ENCODE data around the gene COG7.
"Not testable (repeated sequence)": the region's sequence is repeated elsewhere in the genome, so short reads cannot be mapped to it uniquely, and the experiment has no call there.

The COG7 gene

DNA sequence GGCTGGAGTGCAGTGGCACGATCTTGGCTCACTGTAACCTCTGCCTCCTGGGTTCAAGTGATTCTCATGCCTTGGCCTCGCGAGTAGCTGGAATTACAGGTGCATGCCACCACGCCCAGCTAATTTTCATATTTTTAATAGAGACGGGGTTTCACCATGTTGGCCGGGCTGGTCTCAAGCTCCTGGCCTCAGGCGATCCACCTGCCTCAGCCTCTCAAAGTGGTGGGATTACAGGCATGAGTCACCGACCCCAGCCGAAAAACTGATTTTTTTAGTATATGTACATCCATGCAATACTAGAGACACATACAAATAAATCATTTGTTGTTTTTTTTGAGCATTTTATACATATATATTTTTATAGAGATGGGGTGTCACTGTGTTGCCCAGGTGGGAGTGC lies 71.3 kb downstream of the COG7 start:
- DNase-seq = not testable (repeated sequence)

DNA sequence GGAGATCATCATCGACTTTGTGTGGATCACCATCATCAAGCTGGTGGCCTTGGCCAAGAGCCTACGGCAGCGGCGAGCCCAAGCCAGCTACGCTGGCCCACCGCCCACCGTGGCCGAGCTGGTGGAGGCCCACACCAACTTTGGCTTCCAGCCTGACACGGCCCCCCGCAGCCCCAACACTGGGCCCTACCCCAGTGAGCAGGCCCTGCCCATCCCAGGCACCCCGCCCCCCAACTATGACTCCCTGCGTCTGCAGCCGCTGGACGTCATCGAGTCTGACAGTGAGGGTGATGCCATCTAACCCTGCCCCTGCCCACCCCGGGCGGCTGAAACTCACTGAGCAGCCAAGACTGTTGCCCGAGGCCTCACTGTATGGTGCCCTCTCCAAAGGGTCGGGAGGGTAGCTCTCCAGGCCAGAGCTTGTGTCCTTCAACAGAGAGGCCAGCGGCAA lies 72.5 kb downstream of the COG7 start:
- DNase-seq = no peak

DNA sequence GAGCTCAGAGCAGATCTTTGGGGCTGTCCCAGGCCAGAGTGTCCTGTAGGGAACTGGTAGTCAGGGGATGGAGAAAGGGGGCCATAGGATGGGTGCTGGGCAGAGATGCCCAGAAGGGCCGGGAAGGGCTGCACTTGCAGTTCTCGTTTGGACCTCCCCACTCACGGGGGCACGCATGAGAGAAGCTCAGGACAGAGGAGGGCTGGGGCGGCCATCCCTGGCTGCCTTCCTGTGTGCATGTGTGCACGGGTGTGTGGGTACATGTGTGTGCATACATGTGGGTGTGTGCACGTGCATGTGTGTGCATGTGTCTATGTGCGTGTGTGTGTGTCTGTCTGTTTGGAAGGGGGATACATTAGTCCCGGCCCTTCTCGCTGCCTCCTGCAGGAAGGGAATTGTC lies 73.3 kb downstream of the COG7 start:
- no peak for DNase-seq

DNA sequence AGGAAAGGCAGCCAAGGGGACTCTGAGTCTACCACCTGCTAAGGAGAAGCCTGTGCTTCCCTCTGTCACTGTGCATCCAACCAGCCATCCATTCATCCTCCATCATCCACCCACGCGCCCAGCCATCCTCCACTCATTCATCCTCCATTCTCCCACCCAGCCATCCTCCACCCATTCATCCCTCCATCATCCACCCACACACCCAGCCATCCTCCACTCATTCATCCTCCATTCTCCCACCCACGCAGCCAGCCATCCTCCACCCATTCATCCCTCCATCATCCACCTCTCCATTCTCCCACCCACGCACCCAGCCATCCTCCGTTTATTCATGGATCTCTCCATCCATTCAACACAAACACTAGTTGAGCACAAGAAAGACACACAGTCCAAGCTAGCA lies 74.1 kb downstream of the COG7 start:
- no peak for DNase-seq

DNA sequence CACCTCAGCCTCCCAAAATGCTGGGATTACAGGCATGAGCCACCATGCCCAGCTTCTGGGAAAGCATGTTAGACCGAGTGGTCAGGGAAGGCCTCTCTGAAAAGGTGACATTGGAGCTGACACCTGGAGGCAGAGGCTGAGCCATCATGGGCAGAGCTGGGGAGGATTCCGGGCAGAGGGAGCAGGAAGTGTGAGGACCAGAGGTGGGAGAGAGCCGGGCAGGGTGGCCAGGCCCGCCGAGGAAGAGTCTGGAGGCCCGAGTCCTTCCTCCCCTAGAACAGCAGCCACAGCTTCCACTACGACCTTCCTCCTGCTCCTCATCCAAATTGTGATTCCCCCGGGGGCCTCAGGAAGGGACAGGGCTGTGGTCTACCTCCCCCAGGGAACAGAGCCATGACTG lies 74.7 kb downstream of the COG7 start:
- no peak for DNase-seq

DNA sequence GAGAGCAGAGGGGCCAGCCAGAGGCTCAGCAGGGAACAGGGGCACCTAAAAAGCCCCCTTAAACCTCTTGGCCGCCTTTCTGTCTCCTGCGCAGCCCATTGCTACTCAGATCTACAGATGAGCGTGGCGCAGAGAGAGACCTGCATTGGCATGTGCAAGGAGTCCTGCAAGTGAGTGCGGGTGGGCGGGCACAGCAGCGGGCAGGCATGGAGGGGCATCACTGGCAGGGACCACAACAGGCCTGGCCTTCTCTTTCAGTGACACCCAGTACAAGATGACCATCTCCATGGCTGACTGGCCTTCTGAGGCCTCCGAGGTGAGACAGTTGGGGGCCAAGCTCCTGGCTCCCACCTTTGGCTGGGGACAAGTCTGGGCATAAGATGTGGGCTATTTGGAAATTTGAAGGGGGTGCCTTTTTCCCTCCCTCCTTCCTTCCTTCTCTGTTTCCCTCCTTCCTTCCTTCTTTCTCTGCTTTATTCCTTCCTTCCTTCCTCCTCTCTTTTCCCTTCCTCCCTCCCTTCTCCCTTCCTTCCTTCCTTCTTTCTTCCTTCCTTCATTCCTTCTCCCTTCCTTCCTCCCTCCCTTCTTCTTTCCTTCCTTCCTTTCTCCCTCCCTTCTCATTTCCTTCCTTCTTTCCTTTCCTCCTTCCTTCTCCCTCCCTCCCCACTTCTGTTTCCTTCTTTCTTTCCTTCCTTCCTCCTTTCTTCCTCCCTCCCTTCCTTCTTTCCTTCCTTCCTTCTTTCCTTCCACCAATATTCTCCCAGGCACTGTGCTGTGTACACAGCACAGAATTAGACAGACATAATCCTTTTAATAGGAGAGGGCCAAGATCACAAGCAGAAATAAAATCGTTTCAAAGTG lies 75.7 kb downstream of the COG7 start:
- DNase-seq = no peak

DNA sequence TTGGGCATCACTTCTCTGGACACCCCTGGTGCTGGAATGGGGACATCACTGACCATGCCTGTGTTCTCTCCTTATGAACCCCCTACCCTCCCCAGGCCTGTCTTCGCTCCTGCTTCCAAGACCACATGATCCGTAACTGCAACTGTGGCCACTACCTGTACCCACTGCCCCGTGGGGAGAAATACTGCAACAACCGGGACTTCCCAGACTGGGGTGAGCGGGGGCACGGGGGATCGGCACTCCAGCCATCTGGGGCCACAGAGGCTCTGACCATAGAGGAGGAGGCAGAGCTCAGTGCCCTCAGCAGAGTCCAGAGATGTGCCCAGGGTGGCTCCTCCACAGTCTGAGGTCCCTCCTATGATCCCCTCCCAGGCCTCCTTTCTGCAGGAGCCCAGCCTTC lies 77.3 kb downstream of the COG7 start:
- DNase-seq = no peak

DNA sequence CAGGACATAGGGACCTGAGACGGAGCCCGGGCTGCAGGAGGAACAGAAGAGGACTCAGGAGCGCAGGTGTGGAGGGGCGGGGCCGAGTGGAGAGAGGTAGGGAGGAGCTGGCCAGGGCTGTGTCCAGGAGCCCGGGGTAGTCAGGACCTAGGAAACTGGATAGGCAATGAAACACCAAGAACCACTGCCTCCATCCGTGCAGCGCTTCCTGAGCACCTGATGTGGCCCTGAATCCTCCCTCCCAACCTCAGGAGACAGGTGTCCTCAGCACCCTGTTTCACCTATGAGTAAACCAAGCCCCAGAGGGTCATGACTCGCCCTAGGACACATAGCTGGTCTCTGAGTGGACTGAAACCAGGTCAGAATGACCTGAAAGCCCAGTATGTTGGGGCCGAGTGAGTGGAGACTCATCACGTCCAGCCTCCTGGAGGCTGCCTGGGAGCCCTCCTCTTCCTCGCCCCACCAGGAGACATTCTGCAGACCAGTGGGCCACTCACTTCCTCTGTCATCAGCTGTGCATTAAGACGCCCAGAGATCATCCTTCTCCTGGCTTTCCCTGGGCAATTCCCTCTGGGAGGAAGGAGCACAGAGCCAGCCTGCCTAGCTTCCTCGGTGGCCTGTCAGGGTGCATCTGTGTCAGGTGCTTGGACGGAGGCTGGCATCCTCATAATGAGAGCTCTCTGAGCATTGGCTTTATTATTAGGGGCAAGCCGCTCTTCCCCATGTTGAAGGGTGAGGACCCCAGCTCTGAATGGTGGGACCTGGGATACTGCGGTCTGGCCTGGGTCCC lies 78.1 kb downstream of the COG7 start:
- DNase-seq = no peak

DNA sequence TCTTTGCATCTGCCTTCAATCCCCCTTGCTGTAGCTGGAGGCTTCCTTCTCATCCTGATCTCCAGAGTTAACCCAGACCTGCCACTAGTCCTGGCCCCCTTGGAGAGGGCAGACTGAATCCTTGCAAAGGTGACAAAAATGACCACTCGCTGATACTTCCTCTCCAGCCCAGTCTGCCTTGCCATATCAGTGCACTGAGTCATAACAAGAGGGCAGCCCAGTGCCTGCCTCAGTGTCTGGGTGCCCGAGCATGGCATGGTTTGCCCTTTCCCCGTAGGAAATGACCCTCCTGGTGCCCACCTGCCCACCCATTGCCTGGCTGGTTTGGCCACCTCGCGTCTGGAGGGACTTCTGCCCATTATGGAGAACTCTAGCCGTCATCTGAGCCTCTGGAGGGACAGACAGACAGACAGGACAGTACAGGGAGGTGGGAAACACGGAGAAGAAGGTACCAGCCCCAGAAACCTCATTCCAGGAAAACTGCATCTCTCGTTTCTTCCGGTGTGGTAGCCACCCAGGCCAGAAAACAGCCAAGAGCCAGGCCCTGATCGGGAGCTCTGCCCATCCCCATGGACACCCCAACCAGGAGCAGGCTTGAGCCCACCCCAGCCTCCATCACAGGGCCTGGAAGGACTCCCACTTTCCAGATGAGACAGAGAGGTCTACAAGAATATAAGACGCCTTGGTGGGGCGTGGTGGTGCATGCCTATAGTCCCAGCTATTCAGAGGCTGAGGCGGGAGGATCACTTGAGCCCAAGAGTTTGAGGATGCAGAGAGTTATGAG lies 79.4 kb downstream of the COG7 start:
- DNase-seq = no peak

DNA sequence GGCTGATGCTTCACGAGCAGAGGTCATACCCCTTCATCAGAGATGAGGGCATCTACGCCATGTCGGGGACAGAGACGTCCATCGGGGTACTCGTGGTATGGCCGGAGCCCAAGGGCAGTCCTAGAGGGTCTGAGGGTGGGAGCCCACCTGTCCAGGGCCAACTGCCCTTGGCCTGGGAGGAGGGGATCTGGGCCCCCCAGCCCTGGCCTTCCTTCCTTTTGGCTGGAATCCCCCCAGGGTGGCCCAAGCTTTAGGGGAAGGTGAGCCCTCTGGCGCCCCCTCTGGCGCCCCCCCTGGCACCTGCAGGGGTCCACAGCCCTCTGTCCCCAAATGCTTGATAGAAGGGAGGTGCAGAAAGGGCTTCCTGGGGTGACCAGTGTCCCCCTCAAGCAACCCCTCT lies 81.6 kb downstream of the COG7 start:
- DNase-seq = no peak

DNA sequence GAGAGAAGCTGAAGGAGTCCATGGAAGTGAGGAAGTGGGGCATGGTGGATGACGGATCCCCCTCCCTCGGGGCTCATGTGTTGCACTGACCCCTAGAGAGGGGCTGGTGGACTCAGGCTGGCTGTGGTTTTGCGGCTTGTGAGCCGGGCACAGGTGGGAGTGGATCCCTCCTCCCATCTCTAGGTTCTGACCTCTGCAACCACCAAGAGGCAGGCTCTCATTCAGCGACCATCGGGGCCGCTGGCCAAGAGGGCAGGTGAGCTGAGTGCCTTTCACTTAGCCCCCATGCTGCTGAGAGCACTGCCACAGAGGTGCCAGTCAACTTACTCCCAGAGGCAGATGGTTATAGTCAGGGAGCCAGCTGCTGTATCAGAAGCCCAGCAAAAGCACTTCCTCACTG lies 83.6 kb downstream of the COG7 start:
- DNase-seq = no peak

DNA sequence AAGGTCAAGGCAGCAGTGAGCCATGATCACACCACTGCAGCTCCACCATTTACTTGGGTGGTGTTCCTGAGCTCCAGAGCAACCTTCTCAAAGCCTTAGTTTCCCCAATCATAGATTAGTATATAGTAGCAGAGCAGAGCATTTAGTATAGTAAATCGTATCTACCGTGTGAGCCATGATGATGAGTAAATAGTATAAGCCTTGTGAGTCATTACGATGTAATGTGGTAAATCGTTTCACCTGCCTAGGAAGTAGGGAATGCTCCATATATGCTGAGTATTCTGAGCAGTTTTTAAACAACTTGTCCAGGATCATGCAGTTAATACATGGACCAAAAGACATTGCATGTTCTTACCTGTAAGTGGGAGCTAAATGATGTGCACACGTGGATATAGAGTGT lies 84.5 kb downstream of the COG7 start:
- no peak for DNase-seq

DNA sequence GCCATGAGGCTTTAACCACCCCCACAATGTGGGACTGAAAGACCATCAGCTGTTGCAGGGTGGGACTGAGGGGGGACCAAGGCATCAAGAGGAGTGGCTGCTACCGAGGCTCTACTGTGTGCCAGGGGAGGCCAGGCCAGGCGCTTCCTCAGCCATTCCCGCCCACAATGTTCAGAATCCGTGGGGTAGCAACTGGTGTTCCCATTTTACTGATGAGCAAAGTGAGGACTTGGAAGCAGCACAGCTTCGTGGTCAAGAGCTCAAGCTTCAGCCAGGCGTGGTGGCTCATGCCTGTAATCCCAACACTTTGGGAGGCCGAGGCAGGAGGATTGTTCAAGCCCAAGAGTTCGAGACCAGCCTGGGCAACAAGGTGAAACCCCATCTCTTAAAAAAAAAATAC lies 85.0 kb downstream of the COG7 start:
- DNase-seq = no peak

DNA sequence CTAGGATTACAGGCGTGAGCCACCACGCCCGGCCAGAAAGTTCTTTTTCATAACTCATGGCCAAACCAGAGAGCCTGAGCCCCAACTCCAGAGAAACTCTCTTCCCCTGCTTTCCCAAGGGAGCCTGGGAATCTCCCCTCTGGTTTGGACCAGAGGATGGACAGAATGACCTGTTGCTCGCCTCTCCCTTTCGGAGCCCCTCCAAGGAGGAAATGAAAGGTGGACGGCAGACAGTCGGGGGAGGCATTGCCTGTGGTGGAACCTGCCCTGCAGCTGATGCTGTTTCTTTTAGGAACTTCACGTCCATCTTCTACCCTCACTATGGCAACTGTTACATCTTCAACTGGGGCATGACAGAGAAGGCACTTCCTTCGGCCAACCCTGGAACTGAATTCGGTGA lies 85.4 kb downstream of the COG7 start:
- no peak for DNase-seq

DNA sequence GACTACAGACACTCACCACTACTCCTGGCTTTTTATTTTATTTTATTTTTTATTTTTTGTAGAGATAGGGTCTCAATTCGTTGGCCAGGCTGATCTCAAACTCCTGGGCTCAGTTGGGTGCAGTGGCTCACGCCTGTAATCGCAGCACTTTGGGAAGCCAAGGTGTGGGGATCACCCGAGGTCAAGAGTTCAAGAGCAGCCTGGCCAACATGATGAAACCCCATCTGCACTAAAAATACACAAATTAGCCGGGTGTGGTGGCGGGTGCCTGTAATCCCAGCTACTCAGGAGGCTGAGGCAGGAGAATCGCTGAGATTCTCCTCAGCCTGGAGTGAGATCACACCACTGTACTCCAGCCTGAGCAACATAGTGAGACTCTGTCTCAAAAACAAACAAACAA lies 86.6 kb downstream of the COG7 start:
- DNase-seq = not testable (repeated sequence)

DNA sequence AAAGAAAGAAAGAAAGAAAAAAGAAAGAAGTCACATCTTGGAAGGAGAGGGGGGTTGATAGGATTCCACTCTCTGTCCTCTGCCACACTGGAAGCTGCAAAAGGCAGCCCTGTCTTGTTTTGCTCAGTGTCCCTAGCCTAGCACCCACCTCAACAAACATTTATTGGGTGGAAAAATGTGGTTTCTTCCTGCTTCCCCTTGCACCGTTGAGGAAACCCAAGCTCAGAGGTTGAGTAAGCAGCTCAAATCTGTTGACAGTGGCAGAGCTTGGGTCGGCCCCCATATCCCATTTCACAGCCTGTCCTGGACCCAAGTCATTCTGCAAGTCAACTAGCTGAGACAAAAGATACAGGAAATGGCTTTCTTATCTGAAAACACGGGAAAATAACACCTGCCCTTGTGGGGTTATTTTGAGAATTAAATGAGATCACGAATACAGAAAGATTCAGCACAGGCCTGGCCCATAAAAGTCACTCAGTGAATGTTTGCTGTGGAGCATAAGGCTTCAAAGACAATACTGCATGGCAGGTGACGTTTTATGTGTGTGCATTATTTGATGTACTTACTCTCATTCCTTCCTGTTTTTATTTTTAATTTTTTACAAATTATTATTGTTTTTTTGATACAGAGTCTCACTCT lies 87.3 kb downstream of the COG7 start:
- peak; percentile 63 for DNase-seq

DNA sequence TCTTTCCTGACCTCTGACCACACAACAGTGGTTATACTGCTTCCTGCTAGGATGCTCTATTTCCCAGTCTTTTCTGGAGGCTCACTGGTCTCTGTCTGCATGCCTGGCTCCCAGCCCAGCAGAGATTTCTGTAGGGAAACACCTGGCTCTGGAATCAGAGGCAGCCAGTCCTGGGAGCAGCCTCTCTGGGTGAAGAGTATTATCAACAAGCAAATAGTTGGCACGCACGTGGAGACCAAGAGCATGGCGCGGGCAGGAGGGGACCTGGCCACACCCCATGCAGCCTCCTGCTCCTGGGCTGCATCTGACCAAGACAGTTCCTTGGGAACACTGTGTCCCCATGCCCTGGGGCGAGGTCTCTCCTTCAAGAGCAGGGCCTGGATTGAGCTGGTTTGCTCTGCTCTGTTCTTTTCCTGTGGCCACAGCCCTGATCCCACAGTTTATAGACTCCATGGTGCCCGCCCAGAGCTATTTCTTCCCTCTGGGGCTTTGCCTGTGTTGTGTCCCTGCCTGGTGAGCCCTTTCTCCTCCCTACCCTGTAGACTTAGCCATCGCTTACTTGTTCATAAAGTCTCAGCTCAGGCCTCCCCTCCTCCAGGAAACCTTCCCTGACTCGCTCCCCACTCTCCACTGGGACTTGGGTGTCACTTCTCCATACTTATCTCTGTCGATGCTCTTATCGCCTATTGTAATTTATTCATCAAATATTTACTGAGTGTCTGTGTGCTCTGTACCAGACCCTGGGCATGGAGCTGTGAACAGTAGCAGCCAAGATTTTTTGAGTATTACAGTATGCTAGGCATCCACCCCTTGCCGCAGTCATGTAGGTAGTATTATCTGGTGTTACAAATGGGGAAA lies 90.3 kb downstream of the COG7 start:
- no peak for DNase-seq

DNA sequence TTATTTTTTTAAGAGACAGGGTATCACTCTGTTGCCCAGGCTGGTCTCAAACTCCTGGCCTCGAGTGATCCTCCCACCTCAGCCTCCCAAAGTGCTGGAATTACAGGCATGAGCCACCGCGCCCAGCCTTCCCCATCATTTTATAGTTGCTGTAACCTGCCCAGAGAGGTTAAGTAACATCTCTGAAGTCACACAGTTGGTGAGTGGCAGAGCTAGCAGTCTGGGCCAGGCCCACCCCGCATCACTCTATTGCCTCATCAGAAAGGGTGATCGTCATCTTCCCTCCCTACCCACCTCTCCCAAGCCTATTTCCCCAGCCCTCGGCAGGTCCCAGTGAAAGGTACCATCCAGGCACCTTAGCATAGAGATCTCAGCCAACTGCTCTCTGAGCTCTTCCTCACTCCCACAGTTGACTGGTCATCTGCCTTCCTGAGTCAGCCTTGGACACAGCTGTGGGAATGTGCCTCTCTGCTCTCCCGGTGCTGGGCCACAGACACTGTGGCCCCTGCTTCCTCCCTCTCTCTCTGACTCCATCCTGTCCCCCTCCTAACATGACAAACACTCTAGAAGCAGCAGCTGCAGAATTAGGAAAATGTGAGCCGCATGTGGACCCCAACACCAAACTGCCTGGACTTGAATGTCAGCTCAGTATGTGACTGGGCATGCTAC lies 93.8 kb downstream of the COG7 start:
- no peak for DNase-seq

DNA sequence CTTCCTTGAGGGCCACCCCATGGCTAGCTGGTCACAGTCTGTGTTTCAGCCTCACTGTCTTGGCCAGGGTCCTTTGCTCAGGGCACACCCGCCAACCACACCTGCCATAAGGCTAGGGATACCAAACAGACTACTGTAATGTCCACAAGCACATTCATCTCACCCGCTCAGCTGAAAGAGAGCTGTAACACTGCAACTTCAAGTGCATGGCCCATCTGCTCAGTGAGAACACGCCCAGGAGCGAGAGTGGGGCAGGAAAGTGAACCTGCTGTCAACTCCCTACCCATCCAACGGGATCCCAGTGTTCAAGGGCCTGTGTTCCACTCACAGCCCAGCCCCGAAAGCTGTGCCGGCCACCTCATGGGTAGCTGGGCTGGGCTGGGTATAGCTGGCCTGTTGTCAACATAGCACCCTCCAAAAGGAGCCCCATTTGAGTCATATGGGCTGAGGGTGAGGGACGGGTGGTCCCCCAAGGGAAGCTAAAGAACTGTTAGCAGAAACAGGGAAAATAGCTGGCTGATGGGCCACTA lies 95.2 kb downstream of the COG7 start:
- no peak for DNase-seq

DNA sequence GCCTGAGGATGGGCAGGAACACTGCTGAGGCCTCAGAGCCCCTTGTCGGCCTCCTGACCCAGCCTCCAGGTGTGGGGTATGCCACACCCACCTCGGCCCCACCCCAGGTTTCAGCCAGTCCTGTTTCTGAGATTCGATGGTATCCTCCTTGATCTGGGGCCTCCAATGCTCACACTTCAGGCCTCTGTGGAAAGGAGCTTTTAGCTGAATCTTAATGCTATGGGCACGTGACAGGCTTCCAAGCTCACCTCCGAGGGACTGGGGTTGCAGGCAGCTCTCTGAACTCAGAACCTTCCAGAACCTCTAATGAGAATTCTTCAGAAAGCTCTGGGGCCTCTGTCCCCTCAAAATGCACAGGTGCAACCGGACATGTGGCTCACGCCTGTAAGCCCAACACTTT lies 96.0 kb downstream of the COG7 start:
- no peak for DNase-seq

DNA sequence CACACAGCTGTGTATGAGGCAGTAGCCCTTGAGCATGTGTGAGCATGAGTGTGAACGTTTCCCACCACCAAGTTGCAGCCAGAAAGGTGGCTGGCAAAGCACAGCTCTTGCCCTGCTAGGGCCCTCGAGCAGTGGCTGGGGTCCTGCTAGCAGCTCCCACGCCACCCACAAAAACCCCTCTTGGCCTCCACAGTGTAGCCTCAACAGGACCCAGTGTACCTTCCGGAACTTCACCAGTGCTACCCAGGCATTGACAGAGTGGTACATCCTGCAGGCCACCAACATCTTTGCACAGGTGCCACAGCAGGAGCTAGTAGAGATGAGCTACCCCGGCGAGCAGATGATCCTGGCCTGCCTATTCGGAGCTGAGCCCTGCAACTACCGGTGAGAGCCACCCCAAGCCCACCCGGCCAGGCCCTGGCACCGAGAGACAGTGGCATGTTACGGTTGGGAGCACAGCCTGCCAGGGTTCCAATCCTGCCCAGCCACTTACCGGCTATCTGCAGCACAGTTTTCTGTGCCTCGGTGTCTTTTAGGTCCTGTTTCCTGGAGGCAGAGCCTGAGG lies 97.8 kb downstream of the COG7 start:
- no peak for DNase-seq

All from activated CD4-positive, alpha-beta T cell treated with anti-CD3 and anti-CD28 coated beads, Interleukin-10, Interleukin-2, amounts not matched to agents 100 ng/mL and 50 ng/mL, durations not matched to agents 16 hours and 8 hours (primary cell).